Measurements from ENCODE around the gene CNBP. TPM values are rescaled to one million over a fixed set of nuclear protein-coding genes. Genes with fewer than 3 reads are reported as not detected.
A peak's percentile ranks its signal among the peaks of the same experiment; 100 is the strongest.

The CNBP gene
- total RNA-seq, 1 experiment from 2014 or later: 267 TPM

GRCh38 chr3:129184396-129184657 is 631 bp upstream of the CNBP start:
- DNase-seq (no peak), ATAC-seq (no peak)
- H3F3A ChIP-seq (ENCODE audit: low read length, unreplicated experiment): no peaks in the 10 kb centered on the region
- CTCF ChIA-PET: no interaction called here
- H3K79me2 ChIP-seq (ENCODE audit: low read length): peaks cover 70% of the 10 kb centered on the region
- peak overlapping the region; percentile 84 for H3K4me3 ChIP-seq (ENCODE audit: low read length)
- peaks cover 31% of the 10 kb centered on the region for H4K20me1 ChIP-seq (ENCODE audit: low read length)
- no peaks in the 10 kb centered on the region for H3K27me3 ChIP-seq (ENCODE audit: low read length)
- TSS peak; percentile 92 for BruUV-seq (replicated peaks)
- no peaks in the 10 kb centered on the region for H3K9me2 ChIP-seq (replicated peaks; ENCODE audit: low read length)
- peaks cover 28% of the 10 kb centered on the region for H3K4me1 ChIP-seq (ENCODE audit: insufficient read depth, low read length)
- peak overlapping the region; percentile 100 for H3K9ac ChIP-seq (ENCODE audit: low read length)
- no peak for TF ChIP-seq EZH2 (IDR thresholded peaks at IDR 0.05; ENCODE audit: low read length, unreplicated experiment)
- TF ChIP-seq EZH2phosphoT487 (IDR thresholded peaks at IDR 0.05; ENCODE audit: borderline replicate concordance, low read length): no peak
- TF ChIP-seq, protein P1, sequence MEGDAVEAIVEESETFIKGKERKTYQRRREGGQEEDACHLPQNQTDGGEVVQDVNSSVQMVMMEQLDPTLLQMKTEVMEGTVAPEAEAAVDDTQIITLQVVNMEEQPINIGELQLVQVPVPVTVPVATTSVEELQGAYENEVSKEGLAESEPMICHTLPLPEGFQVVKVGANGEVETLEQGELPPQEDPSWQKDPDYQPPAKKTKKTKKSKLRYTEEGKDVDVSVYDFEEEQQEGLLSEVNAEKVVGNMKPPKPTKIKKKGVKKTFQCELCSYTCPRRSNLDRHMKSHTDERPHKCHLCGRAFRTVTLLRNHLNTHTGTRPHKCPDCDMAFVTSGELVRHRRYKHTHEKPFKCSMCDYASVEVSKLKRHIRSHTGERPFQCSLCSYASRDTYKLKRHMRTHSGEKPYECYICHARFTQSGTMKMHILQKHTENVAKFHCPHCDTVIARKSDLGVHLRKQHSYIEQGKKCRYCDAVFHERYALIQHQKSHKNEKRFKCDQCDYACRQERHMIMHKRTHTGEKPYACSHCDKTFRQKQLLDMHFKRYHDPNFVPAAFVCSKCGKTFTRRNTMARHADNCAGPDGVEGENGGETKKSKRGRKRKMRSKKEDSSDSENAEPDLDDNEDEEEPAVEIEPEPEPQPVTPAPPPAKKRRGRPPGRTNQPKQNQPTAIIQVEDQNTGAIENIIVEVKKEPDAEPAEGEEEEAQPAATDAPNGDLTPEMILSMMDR (conservative IDR thresholded peaks at IDR 0.05; ENCODE audit: low read depth, low read length): no peak
- H3K9me3 ChIP-seq (ENCODE audit: low read length): no peaks in the 10 kb centered on the region
- H3K27ac ChIP-seq (ENCODE audit: low read length): peak overlapping the region; percentile 90
- H2AFZ ChIP-seq (ENCODE audit: low read length): peak overlapping the region; percentile 61; the same call in 1 of the 2 replicates
- peak overlapping the region; percentile 99 for H3K4me2 ChIP-seq (ENCODE audit: low read length)
- POLR2A ChIA-PET (ENCODE audit: unreplicated experiment): interaction anchor here (0.6 kb wide), 1 partner anchor 454 kb away, joined by 5 read pairs; no protein-coding TSS in a partner anchor
- intact Hi-C loops (cut with micrococcal nuclease): loop anchor here (1.0 to 5.0 kb wide), 2 partner anchors 27 to 43 kb away; no protein-coding TSS in a partner anchor
- H3K36me3 ChIP-seq (ENCODE audit: low read depth, low read length): peaks cover 14% of the 10 kb centered on the region

- H3K27me3 ChIP-seq (ENCODE audit: low read length): no peaks in the 10 kb centered on the region
- H3F3A ChIP-seq (ENCODE audit: low read length, unreplicated experiment): no peaks in the 10 kb centered on the region
- ATAC-seq (no peak), DNase-seq (peak; percentile 15)
- TF ChIP-seq EZH2phosphoT487 (IDR thresholded peaks at IDR 0.05; ENCODE audit: borderline replicate concordance, low read length) (no peak), EZH2 (IDR thresholded peaks at IDR 0.05; ENCODE audit: low read length, unreplicated experiment) (no peak)
- TF ChIP-seq, protein P1 (conservative IDR thresholded peaks at IDR 0.05; ENCODE audit: low read depth, low read length): no peak
- intact Hi-C loops (cut with micrococcal nuclease): loop anchor here (1.0 to 5.0 kb wide), 2 partner anchors 45 to 63 kb away; no protein-coding TSS in a partner anchor
- H4K20me1 ChIP-seq (ENCODE audit: low read length): peaks cover 47% of the 10 kb centered on the region
- H3K79me2 ChIP-seq (ENCODE audit: low read length): peaks cover 87% of the 10 kb centered on the region
- no peaks in the 10 kb centered on the region for H3K9me3 ChIP-seq (ENCODE audit: low read length)
- no peak overlapping the region for H2AFZ ChIP-seq (ENCODE audit: low read length)
- H3K36me3 ChIP-seq (ENCODE audit: low read depth, low read length): peaks cover 27% of the 10 kb centered on the region
- ChIA-PET CTCF (interaction anchor here (1.8 kb wide), 1 partner anchor 63 kb away, joined by 4 read pairs; no protein-coding TSS in a partner anchor), POLR2A (ENCODE audit: unreplicated experiment) (no interaction called here)
- peaks cover 30% of the 10 kb centered on the region for H3K4me1 ChIP-seq (ENCODE audit: insufficient read depth, low read length)
- H3K4me2 ChIP-seq (ENCODE audit: low read length): peak overlapping the region; percentile 90
- H3K9ac ChIP-seq (ENCODE audit: low read length): peak overlapping the region; percentile 100
- BruUV-seq (replicated peaks): TSS peak; percentile 42
- peak overlapping the region; percentile 90 for H3K27ac ChIP-seq (ENCODE audit: low read length)
- no peaks in the 10 kb centered on the region for H3K9me2 ChIP-seq (replicated peaks; ENCODE audit: low read length)
- H3K4me3 ChIP-seq (ENCODE audit: low read length): peak overlapping the region; percentile 84
Measured at GRCh38 chr3:129182390-129183185, 1.1 kb downstream of the CNBP start.

DNA sequence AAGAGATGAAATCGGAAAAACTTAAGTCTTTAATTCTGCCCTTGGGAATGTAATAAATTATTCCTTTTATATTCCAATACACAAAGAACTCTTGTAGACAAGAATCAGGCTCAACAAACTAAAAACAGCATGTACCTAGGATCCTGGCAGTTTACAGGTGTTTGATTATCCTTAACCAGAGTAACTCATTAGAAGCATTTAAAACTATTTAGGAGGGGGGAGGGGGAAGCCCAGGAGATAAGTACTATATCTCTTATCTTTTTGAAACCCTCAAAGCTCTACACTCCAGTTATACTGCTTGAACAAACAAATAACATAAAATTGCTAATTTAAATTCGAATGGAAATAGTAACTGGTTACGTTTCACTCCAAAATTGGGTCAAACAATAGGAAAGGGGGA is 1.9 kb downstream of the CNBP start:
- no peak overlapping the region for H2AFZ ChIP-seq (ENCODE audit: low read length)
- H3K4me1 ChIP-seq (ENCODE audit: insufficient read depth, low read length): peaks cover 30% of the 10 kb centered on the region
- no peak for ATAC-seq
- intact Hi-C loops (cut with micrococcal nuclease): loop anchor here (5.0 kb wide), 1 partner anchor 45 kb away; no protein-coding TSS in a partner anchor
- TF ChIP-seq EZH2phosphoT487 (IDR thresholded peaks at IDR 0.05; ENCODE audit: borderline replicate concordance, low read length) (no peak), EZH2 (IDR thresholded peaks at IDR 0.05; ENCODE audit: low read length, unreplicated experiment) (no peak)
- TF ChIP-seq, protein P1 (conservative IDR thresholded peaks at IDR 0.05; ENCODE audit: low read depth, low read length): no peak
- H3K9ac ChIP-seq (ENCODE audit: low read length): peak overlapping the region; percentile 100
- peaks cover 35% of the 10 kb centered on the region for H3K36me3 ChIP-seq (ENCODE audit: low read depth, low read length)
- H3K9me2 ChIP-seq (replicated peaks; ENCODE audit: low read length): no peaks in the 10 kb centered on the region
- H3F3A ChIP-seq (ENCODE audit: low read length, unreplicated experiment): no peaks in the 10 kb centered on the region
- peaks cover 95% of the 10 kb centered on the region for H3K79me2 ChIP-seq (ENCODE audit: low read length)
- no peak for DNase-seq
- no peaks in the 10 kb centered on the region for H3K9me3 ChIP-seq (ENCODE audit: low read length)
- peak overlapping the region; percentile 90 for H3K27ac ChIP-seq (ENCODE audit: low read length)
- H4K20me1 ChIP-seq (ENCODE audit: low read length): peaks cover 55% of the 10 kb centered on the region
- BruUV-seq (replicated peaks): no TSS peak
- H3K4me3 ChIP-seq (ENCODE audit: low read length): peak overlapping the region; percentile 84
- CTCF ChIA-PET: interaction anchor here (1.8 kb wide), 1 partner anchor 63 kb away, joined by 4 read pairs; no protein-coding TSS in a partner anchor
- POLR2A ChIA-PET (ENCODE audit: unreplicated experiment): no interaction called here
- no peaks in the 10 kb centered on the region for H3K27me3 ChIP-seq (ENCODE audit: low read length)
- H3K4me2 ChIP-seq (ENCODE audit: low read length): peak overlapping the region; percentile 90
